T-cell (primary cell): Measurements from ENCODE around the gene STRN3. TPM values are rescaled to one million over a fixed set of nuclear protein-coding genes. Genes with fewer than 3 reads are reported as not detected.
A peak's percentile ranks its signal among the peaks of the same experiment; 100 is the strongest.

Experiments
- ATAC-seq, 4 experiments: fragments of 200-7000 bp in 3 of 4; fragments of 150-1000 bp in 1 of 4; cut with Tn5 transposase; replicated peaks in 1 of 4; 1 replicate in 3 of 4; 2 replicates in 1 of 4; pipeline ENCODE4 v1.10.0; 2021; ENCODE audit warnings: moderate library complexity in 3 of 4, mild to moderate bottlenecking in 2 of 4, moderate number of reproducible peaks in 1 of 4
- CTCF ChIA-PET, 2 donors: fragments of 300-600 bp; sonication (Branson Sonifier 250); formaldehyde crosslinking; loops; one replicate each; lab custom pipeline; 2022; ENCODE audit warnings: antibody characterized with exemption in 2 of 2; lab: Charles Lee
- POLR2A ChIA-PET, 2 donors: fragments of 300-600 bp; sonication (Branson Sonifier 250); formaldehyde crosslinking; loops; one replicate each; lab custom pipeline; 2022; ENCODE audit warnings: antibody characterized with exemption in 2 of 2; lab: Charles Lee
- DNase-seq, 35 experiments: peaks; one replicate each; pipeline versions ENCODE4 v3.0.0 to v3.0.0-alpha.2; 2013 to 2023
- H3K27ac ChIP-seq: one replicate; pipeline ENCODE4 v1.5.1; 2013; ENCODE audit warnings: low read length
- H3K27me3 ChIP-seq, 2 experiments: replicated peaks in 1 of 2; 1 replicate in 1 of 2; 2 replicates in 1 of 2; pipeline versions ENCODE4 v1.6.1 to v1.7.0; 2013; ENCODE audit warnings: low read length in 1 of 2, mixed read lengths in 1 of 2; ENCODE audit not compliant: control insufficient read depth in 2 of 2, insufficient read depth in 2 of 2; ENCODE audit errors: extremely low read depth in 1 of 2
- H3K36me3 ChIP-seq, 2 donors: 1 replicate in 1 of 2; 2 replicates in 1 of 2; pipeline versions ENCODE4 v1.6.1 to v1.7.0; 2013; ENCODE audit warnings: low read length in 1 of 2; ENCODE audit not compliant: control insufficient read depth in 2 of 2, insufficient read depth in 1 of 2; ENCODE audit errors: extremely low read depth in 1 of 2
- H3K4me1 ChIP-seq, 2 experiments: 1 replicate in 1 of 2; 2 replicates in 1 of 2; pipeline versions ENCODE4 v1.6.1 to v1.7.0; 2013; ENCODE audit warnings: low read length in 2 of 2, mixed read lengths in 1 of 2; ENCODE audit not compliant: insufficient read depth in 2 of 2, control insufficient read depth in 1 of 2; ENCODE audit errors: extremely low read depth in 1 of 2
- H3K4me3 ChIP-seq, 2 donors: 1 replicate in 1 of 2; 2 replicates in 1 of 2; pipeline versions ENCODE4 v1.5.1 to v1.7.0; 2013; ENCODE audit warnings: mild to moderate bottlenecking in 2 of 2, low read length in 1 of 2, moderate library complexity in 1 of 2; ENCODE audit not compliant: control insufficient read depth in 1 of 2; ENCODE audit errors: extremely low read depth in 1 of 2
- H3K9me3 ChIP-seq: 2 replicates; pipeline ENCODE4 v1.7.0; 2013
- H3K27ac Mint-ChIP-seq, 2 donors: one replicate each; pipeline ENCODE4 v1.8.0; 2020 to 2021; ENCODE audit warnings: mild to moderate bottlenecking in 2 of 2, mixed read lengths in 2 of 2
- H3K27me3 Mint-ChIP-seq, 2 donors: one replicate each; pipeline ENCODE4 v1.8.0; 2021 to 2022; ENCODE audit warnings: mixed read lengths in 2 of 2
- H3K36me3 Mint-ChIP-seq: one replicate; pipeline ENCODE4 v1.8.0; 2021; ENCODE audit warnings: mixed read lengths
- H3K4me1 Mint-ChIP-seq, 3 donors: one replicate each; pipeline ENCODE4 v1.8.0; 2020 to 2022; ENCODE audit warnings: mixed read lengths in 3 of 3, mild to moderate bottlenecking in 1 of 3
- H3K4me3 Mint-ChIP-seq, 3 donors: one replicate each; pipeline ENCODE4 v1.8.0; 2020 to 2022; ENCODE audit warnings: mild to moderate bottlenecking in 3 of 3, mixed read lengths in 3 of 3, moderate library complexity in 3 of 3
- H3K9me3 Mint-ChIP-seq, 3 donors: one replicate each; pipeline ENCODE4 v1.8.0; 2020 to 2022; ENCODE audit warnings: mixed read lengths in 3 of 3
- WGBS: methylation state at CpG from one replicate; pipeline ENCODE4 v1.1.5; 2013; ENCODE audit warnings: missing lambda C conversion rate; ENCODE audit not compliant: insufficient coverage; 5-methylcytosine and 5-hydroxymethylcytosine counted together
- total RNA-seq, 35 experiments: library from RNA in 6 of 35; stranded (reverse) in 6 of 35; fragments of 120-200 nt in 1 of 35; gene quantifications; one replicate each; pipeline versions ENCODE4 v1.2.1 to v1.2.4 and lab custom pipeline; 2013 to 2026

The STRN3 gene
- total RNA-seq, 5 donors from 2014 or later (not counting 1 experiment from before 2014, with no cell fraction given) = 18.4 to 31.4 (median 21.5) TPM

- DNase-seq (no peak), ATAC-seq (no peak)
- H3K4me1 ChIP-seq = no peaks in the 10 kb centered on the region
- H3K27me3 ChIP-seq = peaks cover 0 to 5% of the 10 kb centered on the region in 2 experiments
- H3K4me3 Mint-ChIP-seq = no peak overlapping the region
- peaks cover 3 to 11% of the 10 kb centered on the region in 2 donors for H3K27me3 Mint-ChIP-seq
- ChIA-PET POLR2A (interaction anchor here in 1 of 2 donors (0.6 kb wide), 1 partner anchor 79 kb away, joined by 3 read pairs; no protein-coding TSS in a partner anchor), CTCF (no interaction called here)
- no peak overlapping the region for H3K4me3 ChIP-seq
- H3K27ac Mint-ChIP-seq = no peak overlapping the region
- no peaks in the 10 kb centered on the region for H3K9me3 ChIP-seq
- H3K9me3 Mint-ChIP-seq = no peaks in the 10 kb centered on the region
- H3K4me1 Mint-ChIP-seq = no peaks in the 10 kb centered on the region
- H3K27ac ChIP-seq = no peak overlapping the region
- no peaks in the 10 kb centered on the region for H3K36me3 Mint-ChIP-seq
- WGBS = no CpG with 5 or more reads among the region's 1 CpG
- H3K36me3 ChIP-seq = no peaks in the 10 kb centered on the region
Measured at GRCh38 chr14:30882431-30882830, 143.7 kb downstream of the STRN3 start.

GRCh38 chr14:30876692-30877091 is 149.5 kb downstream of the STRN3 start:
- Mint-ChIP-seq H3K9me3 (no peaks in the 10 kb centered on the region), H3K27ac (no peak overlapping the region), H3K4me3 (peak overlapping the region in 1 of 3 donors; percentile 16), H3K36me3 (no peaks in the 10 kb centered on the region), H3K4me1 (peaks cover 4 to 16% (median 13%) of the 10 kb centered on the region in 3 donors), H3K27me3 (peaks cover 40 to 45% of the 10 kb centered on the region in 2 donors)
- POLR2A ChIA-PET = no interaction called here
- DNase-seq = no peak
- no CpG with 5 or more reads among the region's 4 CpGs for WGBS
- no peak overlapping the region for H3K27ac ChIP-seq
- H3K9me3 ChIP-seq = no peaks in the 10 kb centered on the region
- H3K27me3 ChIP-seq = peaks cover 21 to 34% of the 10 kb centered on the region in 2 experiments
- CTCF ChIA-PET = no interaction called here
- no peak for ATAC-seq
- H3K4me1 ChIP-seq = peaks cover 0 to 17% of the 10 kb centered on the region in 2 experiments
- no peak overlapping the region for H3K4me3 ChIP-seq
- no peaks in the 10 kb centered on the region for H3K36me3 ChIP-seq

- POLR2A ChIA-PET = interaction anchor here in 1 of 2 donors (0.5 kb wide), 1 partner anchor 117 kb away, joined by 7 read pairs; no protein-coding TSS in a partner anchor
- CTCF ChIA-PET = interaction anchor here in 1 of 2 donors (0.6 to 0.7 kb wide), 2 partner anchors 238 to 253 kb away, joined by 3 read pairs; no protein-coding TSS in a partner anchor
- no peaks in the 10 kb centered on the region for H3K9me3 Mint-ChIP-seq
- peaks cover 0 to 17% of the 10 kb centered on the region in 2 experiments for H3K4me1 ChIP-seq
- H3K4me3 Mint-ChIP-seq = peak overlapping the region; percentile 28 to 79 (median 78)
- DNase-seq = no peak
- peaks cover 45 to 47% of the 10 kb centered on the region in 2 donors for H3K27me3 Mint-ChIP-seq
- H3K36me3 ChIP-seq = no peaks in the 10 kb centered on the region
- no peaks in the 10 kb centered on the region for H3K36me3 Mint-ChIP-seq
- WGBS = no CpG with 5 or more reads among the region's 9 CpGs
- H3K27ac ChIP-seq = no peak overlapping the region
- no peak for ATAC-seq
- H3K4me3 ChIP-seq = no peak overlapping the region
- no peaks in the 10 kb centered on the region for H3K9me3 ChIP-seq
- H3K27ac Mint-ChIP-seq = no peak overlapping the region
- H3K27me3 ChIP-seq = peaks cover 21 to 38% of the 10 kb centered on the region in 2 experiments
- H3K4me1 Mint-ChIP-seq = peaks cover 4 to 16% (median 13%) of the 10 kb centered on the region in 3 donors
Measured at GRCh38 chr14:30875788-30876053, 150.5 kb downstream of the STRN3 start.

- peaks cover 0 to 17% of the 10 kb centered on the region in 2 experiments for H3K4me1 ChIP-seq
- POLR2A ChIA-PET = interaction anchor here in 1 of 2 donors (0.5 kb wide), 1 partner anchor 117 kb away, joined by 7 read pairs; no protein-coding TSS in a partner anchor
Measured at GRCh38 chr14:30874999-30875787, 151.0 kb downstream of the STRN3 start.

GRCh38 chr14:30874120-30874998 is 151.8 kb downstream of the STRN3 start, which contains the start of gene COCH:
TSS of gene COCH (plus strand) at chr14:30874559. CDS start at chr14:30874939, 380 bp downstream.
- POLR2A ChIA-PET = no interaction called here
- Mint-ChIP-seq H3K27me3 (peaks cover 50 to 58% of the 10 kb centered on the region in 2 donors), H3K4me3 (peak within 1 kb of the TSS; percentile 70 to 79 (median 78)), H3K4me1 (peaks cover 4 to 16% (median 13%) of the 10 kb centered on the region in 3 donors), H3K9me3 (no peaks in the 10 kb centered on the region), H3K27ac (no peak within 1 kb of the TSS), H3K36me3 (no peaks in the 10 kb centered on the region)
- CTCF ChIA-PET = no interaction called here
- WGBS = 4% methylated on average over 98 of the region's 99 CpGs
- H3K36me3 ChIP-seq = no peaks in the 10 kb centered on the region
- ATAC-seq = peak; percentile 69 to 82 (median 74)
- H3K4me3 ChIP-seq = peak within 1 kb of the TSS; percentile 39 to 69
- peaks cover 0 to 17% of the 10 kb centered on the region in 2 experiments for H3K4me1 ChIP-seq
- DNase-seq = peak in 16 of 35 experiments; percentile 1 to 29 (median 10)
- H3K9me3 ChIP-seq = no peaks in the 10 kb centered on the region
- peaks cover 21 to 41% of the 10 kb centered on the region in 2 experiments for H3K27me3 ChIP-seq
- H3K27ac ChIP-seq = no peak within 1 kb of the TSS

More at GRCh38 chr14:30874999-30875787, 151.0 kb downstream of the STRN3 start:
- Mint-ChIP-seq H3K27me3 (peaks cover 47 to 52% of the 10 kb centered on the region in 2 donors), H3K9me3 (no peaks in the 10 kb centered on the region), H3K27ac (no peak overlapping the region), H3K4me1 (peaks cover 4 to 16% (median 13%) of the 10 kb centered on the region in 3 donors), H3K4me3 (peak overlapping the region; percentile 70 to 79 (median 78)), H3K36me3 (no peaks in the 10 kb centered on the region)
- no peak overlapping the region for H3K27ac ChIP-seq
- CTCF ChIA-PET = interaction anchor here in 1 of 2 donors (0.7 kb wide), 1 partner anchor 252 kb away, joined by 3 read pairs; no protein-coding TSS in a partner anchor
- peaks cover 21 to 38% of the 10 kb centered on the region in 2 experiments for H3K27me3 ChIP-seq
- H3K9me3 ChIP-seq = no peaks in the 10 kb centered on the region
- H3K4me3 ChIP-seq = peak overlapping the region; percentile 39 to 69
- ATAC-seq = peak; percentile 25 to 39 (median 36)
- H3K36me3 ChIP-seq = no peaks in the 10 kb centered on the region
- peak in 4 of 35 experiments; percentile 0 to 4 (median 1) for DNase-seq
- WGBS = 9% methylated on average over 32 of the region's 48 CpGs
